OCI-LY1 (cell line): ENCODE measurements around the gene LPO.

ENCODE experiments used
- EZH2 ChIP-seq: fragments of 200-600 bp; sonication (generic), shearing (Covaris generic); IDR thresholded peaks from 2 replicates; pipeline ENCODE4 v1.8.0; 2017; ENCODE audit warnings: borderline replicate concordance, mixed run types, mild to moderate bottlenecking, antibody characterized with exemption, low read length, moderate library complexity, mixed read lengths
- TF ChIP-seq, protein P1 (sequence below): fragments of 200-600 bp; sonication (generic), shearing (Covaris generic); IDR thresholded peaks from 2 replicates; pipeline ENCODE4 v1.5.1; 2017; ENCODE audit warnings: mild to moderate bottlenecking, antibody characterized with exemption, low read length, moderate library complexity, mixed read lengths

DNA sequence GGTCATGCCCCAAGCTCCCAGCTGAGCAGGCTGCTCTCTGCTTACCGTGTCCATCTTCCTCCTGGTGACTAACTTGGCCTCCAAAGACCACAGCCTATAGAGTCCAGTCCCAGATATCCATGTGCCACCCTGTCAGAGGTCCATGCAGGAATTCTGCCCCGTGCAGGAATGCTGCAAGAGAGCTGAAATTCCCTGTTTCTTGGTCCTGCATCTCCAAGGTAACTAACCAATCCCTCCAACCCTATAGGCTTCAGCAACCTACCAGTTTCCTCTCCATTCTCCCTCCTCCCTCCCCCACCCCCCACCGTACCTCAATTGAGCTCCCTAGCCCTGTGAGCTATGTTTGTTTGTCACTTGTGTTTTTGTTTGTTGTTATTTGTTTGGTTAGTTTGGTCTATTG lies 9.7 kb upstream of the LPO start:
- TF ChIP-seq, protein P1, sequence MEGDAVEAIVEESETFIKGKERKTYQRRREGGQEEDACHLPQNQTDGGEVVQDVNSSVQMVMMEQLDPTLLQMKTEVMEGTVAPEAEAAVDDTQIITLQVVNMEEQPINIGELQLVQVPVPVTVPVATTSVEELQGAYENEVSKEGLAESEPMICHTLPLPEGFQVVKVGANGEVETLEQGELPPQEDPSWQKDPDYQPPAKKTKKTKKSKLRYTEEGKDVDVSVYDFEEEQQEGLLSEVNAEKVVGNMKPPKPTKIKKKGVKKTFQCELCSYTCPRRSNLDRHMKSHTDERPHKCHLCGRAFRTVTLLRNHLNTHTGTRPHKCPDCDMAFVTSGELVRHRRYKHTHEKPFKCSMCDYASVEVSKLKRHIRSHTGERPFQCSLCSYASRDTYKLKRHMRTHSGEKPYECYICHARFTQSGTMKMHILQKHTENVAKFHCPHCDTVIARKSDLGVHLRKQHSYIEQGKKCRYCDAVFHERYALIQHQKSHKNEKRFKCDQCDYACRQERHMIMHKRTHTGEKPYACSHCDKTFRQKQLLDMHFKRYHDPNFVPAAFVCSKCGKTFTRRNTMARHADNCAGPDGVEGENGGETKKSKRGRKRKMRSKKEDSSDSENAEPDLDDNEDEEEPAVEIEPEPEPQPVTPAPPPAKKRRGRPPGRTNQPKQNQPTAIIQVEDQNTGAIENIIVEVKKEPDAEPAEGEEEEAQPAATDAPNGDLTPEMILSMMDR = no peak
- TF ChIP-seq EZH2 = no peak
